ENCODE data around the gene SEC14L5. TPM values are rescaled to one million over a fixed set of nuclear protein-coding genes. Genes with fewer than 3 reads are reported as not detected.

The SEC14L5 gene
- total RNA-seq, 1 experiment from 2014 or later, result 0.02 TPM

- no peak for DNase-seq (ENCODE audit: extremely low read depth, low read depth)
These were observed 104.9 kb downstream of the SEC14L5 start for GRCh38 chr16:5062790-5063765.

- no peak for DNase-seq (ENCODE audit: extremely low read depth, low read depth)
These were observed 106.8 kb downstream of the SEC14L5 start for GRCh38 chr16:5064915-5065314.

- no peak for DNase-seq (ENCODE audit: extremely low read depth, low read depth)
These were observed 107.2 kb downstream of the SEC14L5 start for GRCh38 chr16:5065326-5065725.

DNA sequence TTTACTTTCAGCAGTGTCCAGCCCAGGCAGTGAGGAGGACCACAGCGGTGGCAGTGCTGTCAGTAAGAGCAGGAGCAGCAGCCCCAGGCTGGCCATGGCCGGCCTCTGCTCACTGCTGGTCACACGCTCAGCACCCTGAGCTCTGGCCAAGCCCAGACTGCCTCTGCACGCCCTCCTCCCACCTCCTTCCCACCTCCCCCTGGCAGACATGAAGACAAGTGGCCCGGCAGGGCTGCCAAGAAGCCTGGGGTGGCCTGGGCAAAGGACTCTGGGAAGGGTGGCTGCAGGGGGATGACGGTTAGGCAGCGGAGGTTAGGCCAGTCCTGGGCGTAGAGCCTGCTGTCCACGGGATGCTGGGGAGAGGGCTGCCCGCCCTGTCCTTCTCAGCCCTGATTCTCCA is 107.7 kb downstream of the SEC14L5 start, which contains the start of gene C16orf89:
TSS of gene C16orf89 (minus strand) at position 144 of the 400 bp plus-strand sequence. CDS start at position 96, 48 bp downstream.
- DNase-seq (ENCODE audit: extremely low read depth, low read depth), result no peak

GRCh38 chr16:5066511-5066910 is 108.4 kb downstream of the SEC14L5 start:
- DNase-seq (ENCODE audit: extremely low read depth, low read depth), result no peak

Other genes starting within 250 kb of the SEC14L5 start
- gene ANKS3, start 224.1 kb upstream of the SEC14L5 start, total RNA-seq (2014; rRNA removed; shearing (Covaris generic)), result 8.2 and 13.8 TPM in 2 replicates
- 0.15 and 0.26 TPM in 2 replicates for gene DNAAF8, start 223.8 kb upstream of the SEC14L5 start, total RNA-seq (2014; rRNA removed; shearing (Covaris generic))
- gene ZNF500, start 191.2 kb upstream of the SEC14L5 start, total RNA-seq (2014; rRNA removed; shearing (Covaris generic)), result 6.2 and 7.0 TPM in 2 replicates
- not detected in 2 replicates for gene SEPTIN12, start 170.0 kb upstream of the SEC14L5 start, total RNA-seq (2014; rRNA removed; shearing (Covaris generic))
- not detected in 2 replicates for gene SMIM22, start 163.0 kb upstream of the SEC14L5 start, total RNA-seq (2014; rRNA removed; shearing (Covaris generic))
- gene ROGDI, start 155.7 kb upstream of the SEC14L5 start, total RNA-seq (2014; rRNA removed; shearing (Covaris generic)), result 5.3 and 9.5 TPM in 2 replicates
- gene GLYR1, start 111.0 kb upstream of the SEC14L5 start, total RNA-seq (2014; rRNA removed; shearing (Covaris generic)), result 21.8 and 31.1 TPM in 2 replicates
- gene UBN1, start 110.8 kb upstream of the SEC14L5 start, total RNA-seq (2014; rRNA removed; shearing (Covaris generic)), result 25.2 and 27.1 TPM in 2 replicates
- 2.5 and 3.5 TPM in 2 replicates for gene PPL, start 21.2 kb upstream of the SEC14L5 start, total RNA-seq (2014; rRNA removed; shearing (Covaris generic))
- gene NAGPA, start 75.6 kb downstream of the SEC14L5 start, total RNA-seq (2014; rRNA removed; shearing (Covaris generic)), result 15.2 and 18.9 TPM in 2 replicates
- not detected in 2 replicates for gene C16orf89, start 107.6 kb downstream of the SEC14L5 start, total RNA-seq (2014; rRNA removed; shearing (Covaris generic))
- 21.6 and 22.0 TPM in 2 replicates for gene ALG1, start 113.5 kb downstream of the SEC14L5 start, total RNA-seq (2014; rRNA removed; shearing (Covaris generic))
- gene EEF2KMT, start 139.5 kb downstream of the SEC14L5 start, total RNA-seq (2014; rRNA removed; shearing (Covaris generic)), result 22.8 and 23.1 TPM in 2 replicates